ENCODE data around the gene STK25.
"Not testable (repeated sequence)": the region's sequence is repeated elsewhere in the genome, so short reads cannot be mapped to it uniquely, and the experiment has no call there.

STK25 gene

GRCh38 chr2:241539616-241540374, 31.4 kb upstream of the STK25 start:
- no peak for DNase-seq (ENCODE audit: low read depth, low spot score)

GRCh38 chr2:241538838-241539615, 30.6 kb upstream of the STK25 start:
- no peak for DNase-seq (ENCODE audit: low read depth, low spot score)

DNA sequence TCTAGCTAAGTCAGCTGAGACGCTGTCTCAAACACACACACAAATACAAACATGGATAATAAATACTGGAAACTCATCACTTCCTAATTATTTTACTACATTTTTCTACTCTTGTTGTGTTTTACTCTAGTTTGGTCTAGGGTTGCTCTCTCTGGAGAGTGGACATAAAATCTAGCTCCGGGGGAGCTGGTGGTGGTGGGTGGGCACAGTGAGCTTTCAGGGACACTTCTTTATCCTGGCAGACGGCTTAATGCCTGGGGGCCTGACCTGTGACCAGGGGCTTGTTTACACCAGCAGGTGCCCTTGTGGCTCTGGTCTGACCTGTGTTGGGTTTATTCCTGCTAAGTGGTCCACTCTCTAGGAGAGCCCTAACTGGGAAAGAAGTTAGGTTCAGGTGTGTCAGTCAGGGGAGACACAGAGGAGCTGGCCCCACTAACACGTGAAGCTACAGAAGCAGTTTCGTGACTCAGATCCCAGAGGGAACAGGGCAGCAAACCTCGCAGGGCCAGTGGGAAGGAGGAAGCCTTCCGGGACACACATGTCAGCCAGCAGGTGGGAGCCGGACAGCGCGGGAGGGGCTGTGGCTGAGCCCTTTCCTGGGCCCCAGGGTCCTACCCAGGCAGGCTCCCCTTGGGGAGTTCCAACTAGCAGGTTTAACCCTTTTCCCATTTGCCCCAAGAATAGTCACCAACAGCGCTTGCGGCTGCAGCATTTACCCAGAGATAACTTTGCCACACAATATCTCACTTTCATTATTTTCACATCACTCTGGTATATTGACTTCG, 27.7 kb upstream of the STK25 start:
- DNase-seq (ENCODE audit: low read depth, low spot score): no peak

DNA sequence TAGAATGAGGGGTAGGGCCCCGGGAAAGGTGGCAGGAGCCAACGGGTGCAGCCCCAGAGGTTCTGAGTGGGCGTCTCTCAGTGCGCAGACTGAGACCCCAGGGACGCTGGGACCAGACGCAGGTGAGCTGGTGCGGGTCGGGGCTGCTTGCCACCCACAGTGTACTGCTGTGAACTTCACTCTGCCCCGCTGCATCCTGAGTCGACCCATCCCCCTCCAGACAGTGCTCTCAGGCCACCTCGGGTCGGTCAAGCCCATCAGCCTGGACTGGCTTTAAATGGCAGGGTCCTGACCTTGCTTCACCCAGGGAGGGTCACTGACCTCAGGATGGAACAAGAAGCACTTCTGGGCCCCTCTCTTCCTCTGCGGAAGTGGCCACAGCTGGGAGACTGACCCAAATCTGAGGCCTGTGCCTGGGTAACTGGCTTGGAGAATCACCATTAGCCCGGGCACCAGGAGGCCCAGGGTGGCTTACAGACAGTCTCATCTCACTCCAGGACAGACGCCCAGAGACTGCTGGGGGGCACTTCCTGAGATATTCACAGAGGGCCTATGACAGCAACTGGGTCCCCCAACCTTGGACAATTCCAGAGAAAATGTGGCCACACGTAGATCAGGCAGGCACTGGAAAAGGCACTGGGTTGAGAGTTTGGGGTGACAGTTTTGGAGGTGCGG, 26.5 kb upstream of the STK25 start:
- DNase-seq (ENCODE audit: low read depth, low spot score): no peak

DNA sequence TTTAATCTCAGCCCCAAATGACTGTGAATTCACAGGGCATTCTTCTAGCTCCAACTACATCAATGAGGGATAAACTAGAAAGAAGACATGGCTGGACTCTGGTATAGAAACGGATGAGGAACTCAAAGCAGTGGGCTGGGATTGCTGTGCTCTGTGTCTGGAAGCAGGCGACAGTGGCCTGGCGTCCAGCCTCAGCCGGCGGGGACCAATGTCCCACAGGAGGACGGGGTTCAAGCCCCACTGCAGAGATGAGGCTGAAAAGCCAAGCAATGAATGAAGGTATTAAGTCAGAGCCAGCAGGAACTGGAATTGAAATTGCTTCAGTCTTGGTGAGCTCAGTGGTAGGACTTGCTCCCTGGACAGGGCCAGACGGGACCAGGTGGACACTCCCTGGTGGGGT, 25.9 kb upstream of the STK25 start:
- DNase-seq (ENCODE audit: low read depth, low spot score): no peak

DNA sequence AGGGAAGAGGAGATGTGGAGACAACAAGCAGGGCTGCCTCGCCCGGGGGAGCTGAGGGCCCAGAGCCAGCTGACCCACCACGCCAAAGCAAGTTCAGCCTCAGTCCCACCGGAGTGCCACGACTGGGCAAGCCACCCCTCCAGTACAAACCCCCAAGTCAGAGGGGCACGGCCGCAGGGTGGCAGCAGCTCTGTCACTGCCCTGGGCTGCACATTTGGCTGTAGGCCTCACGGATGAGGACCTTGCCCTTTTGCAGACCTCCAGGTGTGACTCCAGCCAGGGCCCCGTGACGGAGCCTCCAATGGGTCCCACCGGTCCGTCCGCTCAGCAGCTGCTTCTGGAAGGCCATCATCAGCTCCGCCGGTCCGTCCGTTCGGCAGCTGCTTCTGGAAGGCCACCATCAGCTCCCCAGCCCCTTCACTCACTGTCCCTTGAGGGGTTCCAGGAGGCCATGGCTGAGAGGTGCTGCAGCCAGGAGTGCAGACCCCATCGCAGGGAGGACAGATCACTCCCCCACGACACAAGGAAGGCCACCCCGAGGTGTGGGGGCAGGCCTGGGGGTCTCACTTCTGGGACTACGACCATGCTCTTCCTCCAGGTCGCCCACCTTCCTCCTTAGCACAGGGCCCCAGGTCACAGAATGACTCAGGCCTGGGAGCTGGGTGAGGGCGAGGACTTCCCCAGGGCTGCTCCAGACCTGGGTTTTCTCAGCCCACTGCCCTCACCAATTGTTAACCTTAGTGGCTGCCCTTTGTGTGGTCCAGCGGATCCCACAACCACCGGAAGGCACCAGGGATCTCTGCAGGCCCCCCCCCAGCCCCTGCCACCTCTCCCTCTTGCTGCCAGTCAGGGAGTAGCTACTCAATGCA, 24.6 kb upstream of the STK25 start:
- no peak for DNase-seq (ENCODE audit: low read depth, low spot score)

DNA sequence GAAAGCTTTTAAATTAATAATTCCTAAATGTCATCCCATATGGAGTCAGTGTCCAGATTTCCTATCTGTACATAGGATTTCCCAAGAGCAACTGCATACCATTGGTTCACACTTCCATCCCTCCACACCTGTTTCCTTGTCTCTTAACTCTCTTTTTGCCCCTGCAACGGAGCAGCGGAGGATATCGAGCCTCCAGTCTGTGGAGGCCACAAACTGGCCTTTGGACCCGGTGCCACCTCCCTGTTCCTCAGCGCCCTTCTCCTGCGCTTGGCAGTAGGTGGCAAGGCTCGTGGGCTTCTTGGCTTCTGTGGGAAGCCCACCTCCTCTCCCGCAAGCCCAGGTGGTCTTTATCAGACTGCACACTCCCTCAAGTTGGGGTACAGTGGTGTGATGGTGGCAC, 23.8 kb upstream of the STK25 start:
- no peak for DNase-seq (ENCODE audit: low read depth, low spot score)

- no peak for DNase-seq (ENCODE audit: low read depth, low spot score)
These were observed 22.9 kb upstream of the STK25 start for GRCh38 chr2:241531161-241531722.

GRCh38 chr2:241530571-241530970, 22.2 kb upstream of the STK25 start:
- DNase-seq (ENCODE audit: low read depth, low spot score): no peak

- not testable (repeated sequence) for DNase-seq (ENCODE audit: low read depth, low spot score)
These were observed 17.7 kb upstream of the STK25 start for GRCh38 chr2:241525818-241526780.

GRCh38 chr2:241522477-241522876, 14.1 kb upstream of the STK25 start:
- no peak for DNase-seq (ENCODE audit: low read depth, low spot score)

DNA sequence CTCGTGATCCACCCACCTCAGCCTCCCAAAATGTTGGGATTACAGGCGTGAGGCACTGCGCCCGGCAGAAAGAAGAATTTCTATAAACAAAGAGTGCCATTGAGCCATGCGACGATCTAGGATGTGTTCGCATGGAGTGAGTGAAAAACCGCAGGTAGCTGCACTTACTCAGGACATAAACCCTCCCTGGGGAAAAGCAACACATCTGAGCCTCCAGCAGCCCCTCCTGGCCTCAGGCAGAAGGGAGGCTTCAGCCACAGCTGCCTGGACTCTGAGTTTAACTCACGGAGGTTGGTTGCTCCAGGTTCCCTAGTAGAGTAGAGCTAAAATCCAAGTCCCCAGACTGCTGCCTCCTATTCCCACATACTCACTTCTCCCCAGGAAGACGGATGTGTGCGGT, 11.3 kb upstream of the STK25 start:
- no peak for DNase-seq (ENCODE audit: low read depth, low spot score)

GRCh38 chr2:241517297-241517696, 8.9 kb upstream of the STK25 start:
- DNase-seq (ENCODE audit: low read depth, low spot score): no peak

DNA sequence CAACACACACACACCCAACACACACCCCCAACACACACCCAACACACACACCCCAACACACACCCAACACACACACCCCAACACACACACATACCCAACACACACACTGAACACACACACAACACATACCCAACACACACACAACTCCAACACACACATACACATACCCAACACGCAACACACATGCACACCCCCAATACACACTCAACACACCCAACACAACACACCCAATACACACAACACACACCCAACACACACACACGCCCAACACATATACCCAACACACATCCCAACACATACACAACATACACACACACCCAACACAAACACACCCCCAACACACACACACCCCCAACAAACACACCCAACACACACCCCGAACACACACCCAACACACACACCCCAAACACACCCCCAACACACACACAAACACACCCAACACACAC, 8.2 kb upstream of the STK25 start:
- DNase-seq (ENCODE audit: low read depth, low spot score): no peak

- no peak for DNase-seq (ENCODE audit: low read depth, low spot score)
These were observed 6.8 kb upstream of the STK25 start for GRCh38 chr2:241514986-241515737.

GRCh38 chr2:241514553-241514952, 6.2 kb upstream of the STK25 start:
- DNase-seq (ENCODE audit: low read depth, low spot score): no peak

DNA sequence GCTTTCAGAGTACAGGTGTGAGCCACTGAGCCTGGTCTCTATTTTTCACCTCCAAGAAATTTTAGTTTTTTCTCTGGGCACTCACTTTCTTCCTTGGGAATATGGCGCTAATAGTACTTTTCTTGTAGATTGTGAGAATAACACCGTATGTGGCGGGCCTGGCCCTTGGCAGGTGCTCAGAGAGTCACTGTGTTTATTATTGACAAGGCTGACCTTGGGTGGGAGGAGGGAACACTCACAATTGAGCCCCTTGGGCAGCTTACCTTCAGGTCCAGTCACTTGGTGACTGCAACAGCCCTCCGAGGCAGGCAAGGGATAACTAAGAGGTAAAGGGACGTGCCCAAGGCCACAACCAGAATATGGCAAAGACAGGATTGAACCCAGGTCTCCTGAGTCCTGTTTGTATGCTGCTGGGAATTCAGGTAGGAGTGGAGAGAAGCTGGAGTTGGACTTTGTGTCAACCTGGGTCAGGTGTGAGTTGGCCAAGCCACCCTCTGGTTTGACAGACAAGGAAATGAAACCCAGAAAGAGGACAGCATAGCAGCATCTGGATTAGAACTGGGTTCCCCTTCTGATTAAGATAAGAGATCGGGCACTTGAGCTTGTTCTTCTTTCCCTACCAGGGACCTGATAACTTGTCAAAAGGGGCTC, 2.8 kb upstream of the STK25 start:
- DNase-seq (ENCODE audit: low read depth, low spot score): no peak

All from activated CD4-positive, CD25-positive, alpha-beta regulatory T cell treated with anti-CD3 and anti-CD28 coated beads, Interleukin-2, amount 50 U/mL, for 16 hours (primary cell).